Skeletal muscle cell (primary cell): ENCODE data around the gene TCF25.
A peak's percentile ranks its signal among the peaks of the same experiment; 100 is the strongest.
"Not testable (repeated sequence)": the region's sequence is repeated elsewhere in the genome, so short reads cannot be mapped to it uniquely, and the experiment has no call there.

Experiments
- DNase-seq: peaks from one replicate; pipeline ENCODE4 v3.0.0-alpha.2; 2010; ENCODE audit warnings: low read depth
- H3K4me3 ChIP-seq: 2 replicates; pipeline ENCODE4 v1.5.1; 2011; ENCODE audit warnings: low read depth, mild to moderate bottlenecking, control low read depth, low read length, moderate library complexity

The TCF25 gene

DNA sequence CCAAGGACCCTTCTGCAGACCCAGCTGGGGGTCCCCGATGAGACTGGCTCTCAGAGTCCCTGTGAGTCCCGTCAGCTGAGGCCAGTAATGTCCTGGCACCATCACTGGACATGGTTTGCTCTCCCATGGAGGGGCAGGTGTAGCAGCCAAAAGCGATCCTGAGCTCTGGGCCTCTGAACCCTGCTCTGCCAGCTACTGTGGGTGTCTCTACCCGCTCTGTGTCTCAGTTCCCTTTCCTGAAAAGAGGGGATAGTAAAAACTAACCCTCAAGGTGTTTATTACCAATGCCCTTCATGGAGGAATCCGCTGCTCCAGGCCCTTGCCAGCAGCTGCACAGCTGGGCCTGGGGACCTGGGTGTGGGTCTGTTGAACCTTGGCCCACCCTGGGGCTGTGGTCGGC lies 58.6 kb downstream of the TCF25 start:
- DNase-seq: no peak
- H3K4me3 ChIP-seq: no peak overlapping the region

DNA sequence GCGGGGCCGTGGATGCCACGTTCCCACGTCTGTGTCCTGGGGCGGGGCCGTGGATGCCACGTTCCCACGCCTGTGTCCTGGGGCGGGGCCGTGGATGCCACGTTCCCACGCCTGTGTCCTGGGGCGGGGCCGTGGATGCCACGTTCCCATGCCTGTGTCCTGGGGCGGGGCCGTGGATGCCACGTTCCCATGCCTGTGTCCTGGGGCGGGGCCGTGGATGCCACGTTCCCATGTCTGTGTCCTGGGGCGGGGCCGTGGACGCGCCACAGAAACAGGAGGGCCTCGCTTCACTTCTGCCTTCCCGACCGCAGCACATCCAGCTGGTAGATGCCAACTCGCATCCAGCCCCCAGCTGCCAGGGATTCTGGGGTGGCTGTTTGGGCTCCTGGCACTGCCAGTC lies 60.6 kb downstream of the TCF25 start:
- not testable (repeated sequence) for DNase-seq, H3K4me3 ChIP-seq

DNA sequence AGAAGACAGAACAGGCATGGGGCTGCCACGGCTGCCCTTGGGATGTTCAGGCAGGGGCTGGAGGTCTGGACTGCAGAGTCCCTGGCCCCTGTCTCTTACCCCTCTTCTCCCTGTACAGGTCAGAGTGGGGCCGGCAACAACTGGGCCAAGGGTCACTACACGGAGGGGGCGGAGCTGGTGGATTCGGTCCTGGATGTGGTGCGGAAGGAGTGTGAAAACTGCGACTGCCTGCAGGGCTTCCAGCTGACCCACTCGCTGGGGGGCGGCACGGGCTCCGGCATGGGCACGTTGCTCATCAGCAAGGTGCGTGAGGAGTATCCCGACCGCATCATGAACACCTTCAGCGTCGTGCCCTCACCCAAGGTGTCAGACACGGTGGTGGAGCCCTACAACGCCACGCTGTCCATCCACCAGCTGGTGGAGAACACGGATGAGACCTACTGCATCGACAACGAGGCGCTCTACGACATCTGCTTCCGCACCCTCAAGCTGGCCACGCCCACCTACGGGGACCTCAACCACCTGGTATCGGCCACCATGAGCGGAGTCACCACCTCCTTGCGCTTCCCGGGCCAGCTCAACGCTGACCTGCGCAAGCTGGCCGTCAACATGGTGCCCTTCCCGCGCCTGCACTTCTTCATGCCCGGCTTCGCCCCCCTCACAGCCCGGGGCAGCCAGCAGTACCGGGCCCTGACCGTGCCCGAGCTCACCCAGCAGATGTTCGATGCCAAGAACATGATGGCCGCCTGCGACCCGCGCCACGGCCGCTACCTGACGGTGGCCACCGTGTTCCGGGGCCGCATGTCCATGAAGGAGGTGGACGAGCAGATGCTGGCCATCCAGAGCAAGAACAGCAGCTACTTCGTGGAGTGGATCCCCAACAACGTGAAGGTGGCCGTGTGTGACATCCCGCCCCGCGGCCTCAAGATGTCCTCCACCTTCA lies 61.5 kb downstream of the TCF25 start:
- DNase-seq: no peak

DNA sequence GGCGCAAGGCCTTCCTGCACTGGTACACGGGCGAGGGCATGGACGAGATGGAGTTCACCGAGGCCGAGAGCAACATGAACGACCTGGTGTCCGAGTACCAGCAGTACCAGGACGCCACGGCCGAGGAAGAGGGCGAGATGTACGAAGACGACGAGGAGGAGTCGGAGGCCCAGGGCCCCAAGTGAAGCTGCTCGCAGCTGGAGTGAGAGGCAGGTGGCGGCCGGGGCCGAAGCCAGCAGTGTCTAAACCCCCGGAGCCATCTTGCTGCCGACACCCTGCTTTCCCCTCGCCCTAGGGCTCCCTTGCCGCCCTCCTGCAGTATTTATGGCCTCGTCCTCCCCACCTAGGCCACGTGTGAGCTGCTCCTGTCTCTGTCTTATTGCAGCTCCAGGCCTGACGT lies 62.2 kb downstream of the TCF25 start:
- H3K4me3 ChIP-seq, DNase-seq: not testable (repeated sequence)

More for the DNA sequence above, 61.5 kb downstream of the TCF25 start:
- no peak overlapping the region for H3K4me3 ChIP-seq

DNA sequence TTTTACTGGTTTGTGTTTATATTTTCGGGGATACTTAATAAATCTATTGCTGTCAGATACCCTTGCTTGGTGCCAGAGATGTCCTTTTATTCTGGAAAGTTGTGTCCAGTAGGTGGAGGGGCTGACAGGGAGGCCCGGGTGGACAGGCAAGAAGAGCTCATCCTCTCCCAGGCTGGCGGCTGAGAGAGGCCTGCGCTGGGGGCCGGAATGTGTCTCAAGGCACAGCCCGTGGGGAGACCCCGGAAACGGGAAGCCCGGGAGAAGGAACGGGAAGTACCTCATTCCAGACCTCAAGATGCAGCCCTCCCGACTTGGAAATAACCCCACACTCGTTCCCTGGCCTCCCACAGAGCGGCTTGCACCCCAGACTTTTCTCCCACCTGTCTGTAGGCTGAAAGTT lies 62.6 kb downstream of the TCF25 start:
- DNase-seq: no peak
- no peak overlapping the region for H3K4me3 ChIP-seq

DNA sequence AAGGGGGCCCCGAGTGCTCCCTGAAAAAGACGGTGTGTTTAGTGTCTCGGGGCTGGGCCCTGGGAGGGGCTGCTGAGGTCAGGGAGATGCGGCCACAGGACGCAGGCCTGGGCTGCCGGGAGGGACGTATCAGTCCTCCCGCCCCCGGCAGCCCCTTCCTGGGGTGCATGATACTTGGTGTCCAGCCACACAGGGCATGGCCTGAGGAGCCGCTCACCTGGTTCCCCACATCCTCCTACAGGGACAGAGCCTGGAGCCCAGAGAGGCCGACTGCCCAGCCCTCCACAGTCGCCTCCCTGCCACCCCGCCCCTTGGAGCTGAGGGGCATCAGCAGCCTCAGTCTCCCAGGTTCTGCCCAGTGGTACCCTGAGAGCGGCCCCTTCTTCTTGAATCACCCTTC lies 63.1 kb downstream of the TCF25 start:
- DNase-seq: no peak
- H3K4me3 ChIP-seq: no peak overlapping the region

DNA sequence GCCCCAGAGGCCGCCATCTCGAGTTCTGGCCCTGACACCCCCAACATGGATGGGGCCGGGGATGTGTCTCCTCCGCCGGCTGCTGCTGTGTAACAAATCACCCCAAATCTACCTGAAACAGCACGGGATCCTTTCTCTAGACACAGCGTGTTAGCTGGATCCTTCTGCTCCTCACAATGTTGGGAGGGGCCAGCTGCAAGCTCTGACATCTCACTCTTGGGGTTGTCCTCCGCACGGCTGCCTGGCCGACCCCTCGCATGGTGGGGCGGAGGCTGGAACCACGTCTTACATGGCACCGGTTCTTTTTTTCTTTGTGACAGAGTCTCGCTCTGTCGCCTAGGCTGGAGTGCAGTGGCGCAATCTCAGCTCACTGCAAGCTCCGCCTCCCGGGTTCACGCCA lies 63.6 kb downstream of the TCF25 start:
- DNase-seq: no peak
- no peak overlapping the region for H3K4me3 ChIP-seq

DNA sequence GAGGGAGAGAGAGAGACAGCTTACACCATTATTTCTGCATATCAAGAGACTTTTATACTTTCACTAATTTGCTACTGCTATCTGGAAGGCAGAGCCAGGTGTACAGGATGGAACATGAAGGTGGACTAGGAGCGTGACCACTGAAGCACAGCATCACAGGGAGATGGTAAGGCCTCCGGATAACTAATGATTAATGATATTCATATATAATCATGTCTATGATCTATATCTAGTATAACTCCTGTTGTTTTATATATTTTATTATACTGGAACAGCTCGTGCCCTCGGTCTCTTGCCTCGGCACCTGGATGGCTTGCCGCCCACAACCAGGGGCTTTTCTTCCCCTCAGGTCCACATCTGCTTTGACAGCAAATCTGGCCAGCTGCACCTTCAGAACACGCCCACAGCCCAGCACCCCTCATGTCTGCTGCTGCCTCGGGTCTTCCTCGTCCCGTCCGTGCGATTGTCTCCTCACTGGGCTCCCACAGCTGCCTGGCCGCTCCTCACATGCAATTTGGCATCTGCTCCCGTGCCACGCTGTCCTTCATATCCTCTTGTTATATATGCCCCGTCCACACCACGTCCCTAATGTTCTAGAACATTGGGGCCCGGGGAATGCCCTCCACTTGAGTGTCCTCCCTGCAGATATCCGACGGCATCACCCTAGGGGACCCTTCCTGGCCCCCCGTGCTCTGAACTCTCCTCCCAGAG lies 64.9 kb downstream of the TCF25 start:
- DNase-seq: no peak

DNA sequence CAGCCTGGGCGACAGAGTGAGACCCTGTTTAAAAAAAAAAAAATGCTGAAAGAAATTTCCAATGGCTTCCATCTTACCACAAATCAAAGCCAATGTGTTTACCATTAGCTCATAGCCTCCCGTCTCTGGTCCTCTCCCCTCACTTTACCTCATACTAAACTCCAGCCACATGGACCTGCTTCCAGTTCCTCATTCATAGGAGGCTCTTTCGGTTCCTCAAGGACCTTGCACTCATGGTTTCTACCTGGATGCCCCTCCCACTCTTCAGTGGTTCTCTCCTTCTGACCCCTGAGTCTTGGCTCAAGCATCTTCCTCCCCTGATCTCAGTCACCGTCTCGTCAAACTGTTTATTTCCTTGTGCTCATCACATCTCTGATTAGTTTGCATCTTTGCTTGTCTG lies 71.4 kb downstream of the TCF25 start:
- H3K4me3 ChIP-seq: no peak overlapping the region
- DNase-seq: no peak

More for the DNA sequence above, 64.9 kb downstream of the TCF25 start:
- H3K4me3 ChIP-seq: no peak overlapping the region

DNA sequence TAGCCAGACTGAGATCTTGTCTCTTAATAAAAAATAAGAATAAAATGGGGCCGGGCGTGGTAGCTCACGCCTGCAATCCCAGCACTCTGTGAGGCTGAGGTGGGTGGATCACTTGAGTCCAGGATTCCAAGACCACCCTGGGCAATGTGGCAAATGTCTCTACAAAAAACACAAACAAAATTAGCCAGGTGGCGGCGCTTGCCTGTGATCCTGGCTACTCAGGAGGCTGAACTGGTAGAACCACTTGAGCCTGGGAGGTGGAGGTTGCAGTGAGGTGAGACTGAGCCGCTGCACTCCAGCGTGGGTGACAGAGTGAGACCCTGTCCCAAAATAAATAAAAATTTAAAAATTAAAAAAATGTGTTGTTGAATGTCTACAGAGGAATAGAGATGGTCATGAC lies 72.3 kb downstream of the TCF25 start:
- no peak overlapping the region for H3K4me3 ChIP-seq
- DNase-seq: no peak

DNA sequence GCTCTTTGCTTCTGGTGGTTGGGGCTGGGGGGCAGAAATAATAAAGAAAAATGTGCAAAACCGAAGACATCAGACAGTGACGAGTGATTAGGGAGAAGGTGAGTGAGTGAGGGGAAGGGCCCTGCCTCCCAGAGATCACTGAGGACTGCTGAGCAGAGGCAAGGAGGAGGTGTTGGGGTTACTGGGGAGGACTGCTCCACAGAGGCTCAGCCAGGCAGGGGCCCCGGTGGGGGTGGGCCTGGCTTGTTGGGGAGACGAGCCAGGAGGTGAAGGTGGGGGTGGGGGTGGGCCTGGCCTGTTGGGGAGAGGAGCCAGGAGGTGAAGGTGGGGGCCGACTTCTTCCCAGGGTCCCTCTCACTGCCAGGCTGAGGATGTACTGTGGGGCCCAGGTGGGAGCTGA lies 73.1 kb downstream of the TCF25 start:
- no peak overlapping the region for H3K4me3 ChIP-seq
- no peak for DNase-seq

DNA sequence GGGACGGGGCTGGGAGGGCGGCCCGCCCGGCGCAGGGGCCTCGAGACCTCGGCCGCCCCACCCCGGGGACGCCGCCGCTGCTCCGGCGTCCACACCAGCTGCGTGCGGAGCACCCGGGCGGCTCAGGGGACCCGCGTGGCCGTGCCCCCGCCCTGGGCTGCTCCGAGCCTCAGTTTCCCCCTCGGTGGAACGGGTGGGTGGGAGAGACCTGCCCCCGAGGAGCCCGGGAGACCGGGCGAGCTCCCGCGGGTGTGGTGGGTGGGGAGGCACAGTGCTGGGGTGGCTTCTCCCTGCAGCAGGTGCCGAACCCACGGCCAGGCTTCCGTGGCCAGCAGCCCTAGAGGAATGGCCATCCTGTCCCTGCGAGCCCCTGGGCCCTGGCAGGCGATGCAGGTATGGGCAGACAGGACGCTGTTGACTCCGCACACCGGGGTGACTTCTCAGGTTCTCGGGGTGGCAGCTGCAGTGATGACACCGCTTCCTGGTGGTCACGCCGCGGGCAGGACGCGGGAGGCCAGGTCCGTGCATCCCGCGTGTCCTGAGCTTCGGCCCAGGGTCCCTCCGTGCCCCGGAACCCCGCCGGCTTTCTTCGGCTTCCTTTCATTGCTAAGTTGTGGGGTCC lies 75.8 kb downstream of the TCF25 start:
- H3K4me3 ChIP-seq: peak overlapping the region; percentile 76
- no peak for DNase-seq

DNA sequence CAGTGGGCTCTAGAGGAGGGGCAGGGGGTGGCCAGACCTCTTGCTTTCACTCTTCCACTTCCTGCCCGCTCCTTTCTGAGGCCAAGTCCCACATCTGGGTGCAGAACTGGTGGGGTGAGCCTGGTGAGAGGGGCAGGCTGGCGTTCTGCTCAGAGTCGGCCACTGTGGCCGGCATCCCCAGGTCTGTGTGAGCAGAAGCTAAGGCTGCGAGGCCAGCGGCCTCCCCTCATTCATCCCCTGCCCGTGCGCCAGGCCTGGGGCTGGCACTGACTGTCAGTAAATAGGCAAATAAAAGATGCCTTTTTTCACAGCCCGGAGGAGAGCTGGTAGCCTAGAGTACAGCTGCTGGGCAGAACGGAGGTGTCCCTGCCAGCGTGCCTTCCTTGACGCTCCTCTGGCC lies 76.4 kb downstream of the TCF25 start:
- DNase-seq: no peak
- peak overlapping the region; percentile 76 for H3K4me3 ChIP-seq

DNA sequence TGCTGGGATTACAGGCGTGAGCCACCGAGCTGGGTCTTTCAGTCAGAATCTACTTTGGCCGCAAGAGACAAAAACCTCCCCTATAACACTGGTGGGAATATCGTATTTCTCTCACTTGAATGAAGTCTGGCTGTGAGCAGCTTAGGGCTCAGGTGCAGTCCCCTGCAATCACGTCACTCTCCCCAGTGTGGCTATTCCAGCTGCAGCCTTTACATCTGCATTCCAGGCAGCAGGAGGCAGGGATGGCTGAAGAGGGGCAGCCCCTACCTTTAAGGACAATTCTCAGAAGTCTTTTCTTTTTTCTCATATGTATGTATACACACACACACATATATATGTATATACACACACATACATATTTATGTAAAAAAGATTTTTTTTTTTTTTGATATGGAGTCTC lies 78.1 kb downstream of the TCF25 start:
- DNase-seq: no peak
- no peak overlapping the region for H3K4me3 ChIP-seq

DNA sequence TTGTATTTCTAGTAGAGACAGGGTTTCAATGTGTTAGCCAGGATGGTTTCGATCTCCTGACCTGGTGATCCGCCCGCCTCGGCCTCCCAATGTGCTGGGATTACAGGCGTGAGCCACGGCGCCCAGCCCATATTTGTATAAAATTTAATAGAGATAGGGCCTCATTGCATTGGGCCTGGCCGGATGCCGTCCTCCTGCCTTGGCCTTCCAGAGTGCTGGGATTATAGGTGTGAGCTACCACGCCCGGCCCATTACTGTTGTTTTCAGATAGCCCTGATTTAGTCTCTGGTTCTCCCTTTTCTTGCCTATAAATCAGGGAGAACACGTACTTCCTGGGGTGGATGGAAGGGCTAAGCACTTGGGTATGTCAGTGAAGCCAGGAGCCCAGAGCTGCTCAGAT lies 78.7 kb downstream of the TCF25 start:
- H3K4me3 ChIP-seq: no peak overlapping the region
- no peak for DNase-seq

DNA sequence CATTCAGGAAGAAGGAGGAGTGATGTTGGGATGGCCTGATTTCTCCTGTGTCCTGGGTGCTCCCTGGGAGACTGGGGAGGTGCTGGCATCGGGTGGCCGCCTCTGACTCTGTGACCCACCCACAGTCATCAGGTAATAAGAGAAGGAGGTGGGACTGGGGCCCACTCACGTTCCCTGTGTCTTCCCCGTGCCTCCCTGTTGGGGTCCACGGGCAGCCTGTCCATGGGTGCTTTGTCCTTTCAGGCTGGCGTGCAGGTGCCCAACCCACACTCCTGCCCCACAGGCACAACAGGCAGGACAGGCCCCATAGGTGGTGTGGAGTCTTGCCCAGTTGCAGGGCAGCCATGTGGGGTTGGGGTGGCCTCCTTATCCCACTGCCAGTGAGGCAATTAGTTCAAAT lies 79.2 kb downstream of the TCF25 start:
- DNase-seq: no peak
- no peak overlapping the region for H3K4me3 ChIP-seq

DNA sequence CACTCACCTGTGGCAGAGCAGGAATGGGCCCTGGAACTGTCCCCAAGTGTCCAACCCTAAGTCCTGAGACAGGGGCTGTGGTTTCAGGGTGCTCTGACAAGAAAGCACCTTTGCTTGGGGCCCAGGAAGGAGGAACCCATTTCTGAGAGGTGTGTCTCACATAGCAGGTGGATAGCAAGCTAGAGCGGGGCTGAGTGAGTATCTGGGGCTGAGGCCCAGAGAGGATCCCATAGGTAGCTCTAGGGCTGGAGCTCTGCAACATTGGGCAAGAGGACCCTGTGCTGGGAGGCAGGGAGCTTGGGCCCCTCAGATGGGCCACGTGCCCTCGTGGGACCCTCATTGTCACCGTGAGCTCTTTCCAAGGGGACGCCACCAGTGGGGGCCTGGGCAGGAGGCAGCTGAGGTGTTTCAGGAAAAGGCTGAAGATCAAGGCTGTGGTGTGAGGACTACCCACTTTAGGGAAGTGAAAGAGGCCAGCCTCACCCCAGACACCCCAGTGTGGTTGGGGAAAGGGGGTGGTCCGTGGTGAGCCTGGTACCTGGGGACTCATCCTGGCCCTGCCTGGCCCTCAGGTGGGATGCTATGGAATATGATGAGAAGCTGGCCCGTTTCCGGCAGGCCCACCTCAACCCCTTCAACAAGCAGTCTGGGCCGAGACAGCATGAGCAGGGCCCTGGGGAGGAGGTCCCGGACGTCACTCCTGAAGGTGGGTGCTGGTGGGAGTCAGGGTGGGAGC lies 80.4 kb downstream of the TCF25 start:
- DNase-seq: no peak
- H3K4me3 ChIP-seq: no peak overlapping the region

DNA sequence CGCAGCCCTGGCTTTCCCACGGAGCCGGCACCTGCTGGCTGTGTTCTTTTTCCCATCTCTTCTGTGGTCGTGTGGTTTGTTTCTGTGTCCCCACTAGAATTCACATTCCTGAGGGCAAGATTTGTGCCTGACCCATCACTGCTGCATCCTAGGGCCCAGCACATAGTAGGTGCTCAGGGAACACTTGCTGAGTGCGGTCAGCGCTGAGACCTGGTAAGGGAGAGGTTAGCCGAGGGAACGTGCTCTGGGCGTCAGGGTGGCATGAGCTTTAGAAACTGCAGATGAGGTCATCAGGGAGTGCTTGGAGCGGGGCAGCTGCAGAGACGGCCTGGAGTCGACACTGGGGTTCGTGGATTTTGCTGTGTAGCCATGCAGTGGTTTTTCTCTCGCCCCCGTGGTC lies 81.1 kb downstream of the TCF25 start:
- H3K4me3 ChIP-seq: no peak overlapping the region
- DNase-seq: no peak

DNA sequence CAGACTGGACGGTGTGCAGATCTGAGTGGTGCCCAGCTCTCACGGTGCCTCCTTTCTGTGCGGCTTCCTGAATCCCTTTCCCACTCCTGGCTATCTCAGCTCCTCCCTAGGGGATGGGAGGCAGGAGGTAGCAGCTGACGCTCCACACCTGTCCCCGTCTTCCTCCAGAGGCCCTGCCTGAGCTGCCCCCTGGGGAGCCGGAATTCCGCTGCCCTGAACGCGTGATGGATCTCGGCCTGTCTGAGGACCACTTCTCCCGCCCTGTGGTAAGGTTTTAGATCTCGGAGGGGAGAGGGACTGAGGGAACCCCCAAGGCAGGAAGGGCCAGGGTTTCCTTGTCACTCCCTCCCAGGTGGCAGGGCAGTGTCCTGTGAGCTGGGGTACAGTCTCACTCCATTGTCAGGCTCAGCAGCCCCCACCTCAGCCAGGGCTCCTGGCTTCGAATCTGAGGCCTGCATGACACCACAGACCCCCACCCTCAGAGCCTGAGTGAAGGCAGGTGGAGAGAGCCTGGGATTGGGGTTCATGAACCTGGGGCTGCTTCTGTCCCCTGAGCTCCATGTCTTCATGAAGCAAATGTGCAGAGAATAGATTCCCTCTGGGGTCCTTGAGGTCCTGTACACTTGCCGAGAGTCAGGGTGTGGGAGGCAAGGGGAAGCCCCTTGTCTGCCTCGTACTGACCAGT lies 81.8 kb downstream of the TCF25 start:
- no peak overlapping the region for H3K4me3 ChIP-seq
- DNase-seq: no peak
